GM12878 (cell line): ENCODE results near the gene MYO1D. TPM values are rescaled to one million over a fixed set of nuclear protein-coding genes. Genes with fewer than 3 reads are reported as not detected.

Experiments used
- ATAC-seq: fragments of 200-7000 bp; cut with Tn5 transposase; 3 replicates; pipeline ENCODE4 v1.9.1; 2020; ENCODE audit warnings: mild to moderate bottlenecking, moderate library complexity
- BruUV-seq: library from RNA; stranded (reverse); fragments of 400-500 nt; replicated peaks from 2 replicates; lab custom pipeline; 2021; lab: Mats Ljungman, UMichigan
- CTCF ChIA-PET: fragments of 300-600 bp; sonication (Branson Sonifier 250); formaldehyde crosslinking; extraction: SDS; loops from one replicate; lab custom pipeline; 2021; ENCODE audit warnings: inconsistent platforms; lab: Yijun Ruan, JAX
- POLR2A ChIA-PET: fragments of 350-600 bp; formaldehyde crosslinking; extraction: SDS; loops from one replicate; lab custom pipeline; 2021; ENCODE audit warnings: inconsistent platforms; lab: Charles Lee
- RAD21 ChIA-PET: fragments of 300-600 bp; sonication (Branson Sonifier 250); formaldehyde crosslinking; loops from one replicate; lab custom pipeline; 2023; ENCODE audit warnings: antibody characterized with exemption; ENCODE audit not compliant: unreplicated experiment; lab: Charles Lee
- SMC1A ChIA-PET: fragments of 300-600 bp; sonication (Branson Sonifier 250); formaldehyde crosslinking; loops from one replicate; lab custom pipeline; 2023; ENCODE audit not compliant: unreplicated experiment, uncharacterized antibody; lab: Charles Lee
- DNase-seq: peaks from one replicate; pipeline ENCODE4 v3.0.0-alpha.2; 2011; ENCODE audit warnings: low read depth, low spot score
- FAIRE-seq: peaks from 3 replicates; lab custom pipeline; 2011; peaks lifted over from hg19 to GRCh38; lab: Jason Lieb, UNC
- H2AFZ ChIP-seq: 2 replicates; pipeline ENCODE4 v1.6.0; 2011; ENCODE audit warnings: low read depth, low read length, control low read depth; ENCODE audit not compliant: control insufficient read depth
- H3K27ac ChIP-seq: 2 replicates; pipeline ENCODE4 v1.5.1; 2011; ENCODE audit warnings: control low read depth; ENCODE audit not compliant: control insufficient read depth, insufficient read depth
- H3K27me3 ChIP-seq, 2 experiments: replicated peaks in 1 of 2; 2 replicates each; pipeline versions ENCODE4 v1.6.0 to v1.6.1; 2011; ENCODE audit warnings: low read length in 1 of 2; ENCODE audit not compliant: control insufficient read depth in 2 of 2, insufficient read depth in 2 of 2
- H3K36me3 ChIP-seq, 2 experiments: 2 replicates each; pipeline ENCODE4 v1.5.1; 2011; ENCODE audit warnings: low read length in 1 of 2; ENCODE audit not compliant: control insufficient read depth in 2 of 2, insufficient read depth in 2 of 2
- H3K4me1 ChIP-seq: 2 replicates; pipeline ENCODE4 v1.6.1; 2011; ENCODE audit warnings: mild to moderate bottlenecking, low read length, moderate library complexity, mixed read lengths; ENCODE audit not compliant: control insufficient read depth, insufficient read depth
- H3K4me2 ChIP-seq: 2 replicates; pipeline ENCODE4 v1.6.0; 2011; ENCODE audit warnings: control low read depth; ENCODE audit not compliant: control insufficient read depth, insufficient read depth
- H3K4me3 ChIP-seq: fragments of 200-600 bp; sonication (generic); 2 replicates; pipeline ENCODE4 v1.5.1; 2016
- H3K79me2 ChIP-seq: 2 replicates; pipeline ENCODE4 v1.6.0; 2011; ENCODE audit warnings: low read length; ENCODE audit not compliant: control insufficient read depth, insufficient read depth
- H3K9ac ChIP-seq: 2 replicates; pipeline ENCODE4 v1.8.0; 2011; ENCODE audit warnings: low read length, control low read depth, mixed read lengths; ENCODE audit not compliant: control insufficient read depth, insufficient read depth
- H3K9me3 ChIP-seq: replicated peaks from 3 replicates; pipeline ENCODE4 v1.5.1; 2011; ENCODE audit warnings: mild to moderate bottlenecking, low read length; ENCODE audit not compliant: control insufficient read depth, insufficient read depth
- H4K20me1 ChIP-seq: 2 replicates; pipeline ENCODE4 v1.6.0; 2011; ENCODE audit not compliant: control insufficient read depth, insufficient read depth
- EED ChIP-seq: sonication (generic); IDR thresholded peaks from 2 replicates; pipeline ENCODE4 v1.6.1; 2016; ENCODE audit warnings: antibody characterized with exemption, low read depth
- IRF4 ChIP-seq: IDR thresholded peaks from 2 replicates; pipeline ENCODE4 v1.6.1; 2011; ENCODE audit warnings: low read depth, low read length
- KLF5 ChIP-seq: fragments of 450-650 bp; IDR thresholded peaks from 2 replicates; pipeline ENCODE4 v1.6.1; 2014; ENCODE audit warnings: mild to moderate bottlenecking; ENCODE audit not compliant: partially characterized antibody
- NFYB ChIP-seq: IDR thresholded peaks from 2 replicates; pipeline ENCODE4 v1.6.1; 2011; ENCODE audit warnings: low read depth, mild to moderate bottlenecking, low read length, improper control_type of control experiment, moderate library complexity; ENCODE audit not compliant: insufficient read depth
- RCOR1 ChIP-seq: conservative IDR thresholded peaks from 2 replicates; pipeline ENCODE4 v1.6.1; 2012; ENCODE audit warnings: low read depth, low read length, improper control_type of control experiment
- STAT1 ChIP-seq: fragments of 450-650 bp; conservative IDR thresholded peaks from 2 replicates; pipeline ENCODE4 v1.6.1; 2014; ENCODE audit warnings: antibody characterized with exemption, mild to moderate bottlenecking
- WGBS: methylation state at CpG from one replicate; pipeline ENCODE4 v1.1.6; 2016; ENCODE audit warnings: low lambda C conversion rate; ENCODE audit not compliant: insufficient replicate concordance, insufficient coverage; ENCODE audit errors: missing lambda C conversion rate; 5-methylcytosine and 5-hydroxymethylcytosine counted together
- in situ Hi-C: fragments of 300-500 bp; cut with MboI; formaldehyde crosslinking; loops from 9 replicates; pipeline ENCODE4 v1.14.3; 2018; ENCODE audit warnings: mixed read lengths
- intact Hi-C: fragments of 100-400 bp; cut with micrococcal nuclease; formaldehyde crosslinking; loops from one replicate; pipeline ENCODE4 v1.14.2; 2022; ENCODE audit not compliant: unreplicated experiment
- polyA plus RNA-seq, 11 experiments: library from polyadenylated mRNA; depleted of rRNA in 4 of 11; unstranded in 6 of 11; stranded (reverse) in 5 of 11; fragments of >200 nt; fragmentation: Nextera tagmentation in 4 of 11; fragmentation: Illumina TruSeq in 1 of 11; extraction: Ambion mirVana in 4 of 11; extraction: Trizol in 1 of 11; gene quantifications; 1 replicate in 1 of 11; 2 replicates in 10 of 11; pipeline versions ENCODE4 v1.2.1 to v1.2.3, GENCODE V29; 2011 to 2016; ENCODE audit warnings: inconsistent platforms in 2 of 11, missing spikeins in 2 of 11, low read depth in 1 of 11
- total RNA-seq, 4 experiments: library from RNA; depleted of rRNA in 3 of 4; stranded (reverse); fragments of >200 nt in 3 of 4; fragmentation: Illumina TruSeq in 1 of 4; extraction: Trizol in 1 of 4; gene quantifications; 2 replicates each; pipeline versions ENCODE4 v1.2.1 to v1.2.3, GENCODE V29; 2013 to 2021
- TF ChIP-seq, protein P1 (sequence below): fragments of 450-650 bp; IDR thresholded peaks from 2 replicates; pipeline ENCODE4 v1.6.1; 2017; ENCODE audit warnings: mild to moderate bottlenecking, moderate library complexity
- TF ChIP-seq, protein P2 (sequence below): fragments of 450-650 bp; IDR thresholded peaks from 2 replicates; pipeline ENCODE4 v1.6.1; 2017; ENCODE audit warnings: borderline replicate concordance
- TF ChIP-seq, protein P3 (sequence below), 3 experiments: IDR thresholded peaks in 2 of 3; conservative IDR thresholded peaks in 1 of 3; 2 replicates each; pipeline ENCODE4 v1.5.1; 2011; ENCODE audit warnings: low read depth in 3 of 3, low read length in 3 of 3, mild to moderate bottlenecking in 3 of 3, control low read depth in 2 of 3, moderate library complexity in 2 of 3, inconsistent platforms in 1 of 3, mixed read lengths in 1 of 3; ENCODE audit not compliant: control insufficient read depth in 2 of 3, insufficient read depth in 1 of 3; ENCODE audit errors: extremely low read depth in 1 of 3

MYO1D gene
- total and polyA plus RNA-seq, 10 of the 15 experiments (the other 5 are each of a cell fraction or from before 2014, with no cell fraction given): 1.8 to 37.7 (median 25.4) TPM

DNA sequence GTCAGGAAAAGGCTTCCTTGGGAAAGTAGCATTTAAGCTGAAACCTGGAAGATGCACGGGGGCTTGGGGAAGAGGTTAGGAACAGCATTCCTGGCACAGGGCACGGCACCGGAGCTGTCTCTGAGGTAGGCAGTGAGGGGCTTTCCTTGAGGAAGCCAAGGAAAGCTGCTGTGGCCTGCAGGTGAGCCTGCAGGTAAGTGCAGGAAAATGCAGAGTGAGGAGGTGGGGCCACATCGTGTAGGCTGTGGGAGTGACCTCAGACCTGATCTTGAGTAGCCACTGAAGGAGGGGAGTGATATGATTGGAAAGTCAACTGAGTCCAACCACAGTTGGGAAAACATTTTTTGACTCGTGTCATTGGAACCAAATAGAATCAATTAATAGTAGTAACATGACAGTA lies 310.6 kb downstream of the MYO1D start (continued):
- TF ChIP-seq, protein P1, sequence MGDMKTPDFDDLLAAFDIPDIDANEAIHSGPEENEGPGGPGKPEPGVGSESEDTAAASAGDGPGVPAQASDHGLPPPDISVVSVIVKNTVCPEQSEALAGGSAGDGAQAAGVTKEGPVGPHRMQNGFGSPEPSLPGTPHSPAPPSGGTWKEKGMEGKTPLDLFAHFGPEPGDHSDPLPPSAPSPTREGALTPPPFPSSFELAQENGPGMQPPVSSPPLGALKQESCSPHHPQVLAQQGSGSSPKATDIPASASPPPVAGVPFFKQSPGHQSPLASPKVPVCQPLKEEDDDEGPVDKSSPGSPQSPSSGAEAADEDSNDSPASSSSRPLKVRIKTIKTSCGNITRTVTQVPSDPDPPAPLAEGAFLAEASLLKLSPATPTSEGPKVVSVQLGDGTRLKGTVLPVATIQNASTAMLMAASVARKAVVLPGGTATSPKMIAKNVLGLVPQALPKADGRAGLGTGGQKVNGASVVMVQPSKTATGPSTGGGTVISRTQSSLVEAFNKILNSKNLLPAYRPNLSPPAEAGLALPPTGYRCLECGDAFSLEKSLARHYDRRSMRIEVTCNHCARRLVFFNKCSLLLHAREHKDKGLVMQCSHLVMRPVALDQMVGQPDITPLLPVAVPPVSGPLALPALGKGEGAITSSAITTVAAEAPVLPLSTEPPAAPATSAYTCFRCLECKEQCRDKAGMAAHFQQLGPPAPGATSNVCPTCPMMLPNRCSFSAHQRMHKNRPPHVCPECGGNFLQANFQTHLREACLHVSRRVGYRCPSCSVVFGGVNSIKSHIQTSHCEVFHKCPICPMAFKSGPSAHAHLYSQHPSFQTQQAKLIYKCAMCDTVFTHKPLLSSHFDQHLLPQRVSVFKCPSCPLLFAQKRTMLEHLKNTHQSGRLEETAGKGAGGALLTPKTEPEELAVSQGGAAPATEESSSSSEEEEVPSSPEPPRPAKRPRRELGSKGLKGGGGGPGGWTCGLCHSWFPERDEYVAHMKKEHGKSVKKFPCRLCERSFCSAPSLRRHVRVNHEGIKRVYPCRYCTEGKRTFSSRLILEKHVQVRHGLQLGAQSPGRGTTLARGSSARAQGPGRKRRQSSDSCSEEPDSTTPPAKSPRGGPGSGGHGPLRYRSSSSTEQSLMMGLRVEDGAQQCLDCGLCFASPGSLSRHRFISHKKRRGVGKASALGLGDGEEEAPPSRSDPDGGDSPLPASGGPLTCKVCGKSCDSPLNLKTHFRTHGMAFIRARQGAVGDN: no peak
- TF ChIP-seq STAT1: no peak
- TF ChIP-seq, protein P2, sequence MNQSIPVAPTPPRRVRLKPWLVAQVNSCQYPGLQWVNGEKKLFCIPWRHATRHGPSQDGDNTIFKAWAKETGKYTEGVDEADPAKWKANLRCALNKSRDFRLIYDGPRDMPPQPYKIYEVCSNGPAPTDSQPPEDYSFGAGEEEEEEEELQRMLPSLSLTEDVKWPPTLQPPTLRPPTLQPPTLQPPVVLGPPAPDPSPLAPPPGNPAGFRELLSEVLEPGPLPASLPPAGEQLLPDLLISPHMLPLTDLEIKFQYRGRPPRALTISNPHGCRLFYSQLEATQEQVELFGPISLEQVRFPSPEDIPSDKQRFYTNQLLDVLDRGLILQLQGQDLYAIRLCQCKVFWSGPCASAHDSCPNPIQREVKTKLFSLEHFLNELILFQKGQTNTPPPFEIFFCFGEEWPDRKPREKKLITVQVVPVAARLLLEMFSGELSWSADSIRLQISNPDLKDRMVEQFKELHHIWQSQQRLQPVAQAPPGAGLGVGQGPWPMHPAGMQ: no peak
- TF ChIP-seq EED: no peak
- TF ChIP-seq IRF4: no peak
- TF ChIP-seq NFYB: no peak

DNA sequence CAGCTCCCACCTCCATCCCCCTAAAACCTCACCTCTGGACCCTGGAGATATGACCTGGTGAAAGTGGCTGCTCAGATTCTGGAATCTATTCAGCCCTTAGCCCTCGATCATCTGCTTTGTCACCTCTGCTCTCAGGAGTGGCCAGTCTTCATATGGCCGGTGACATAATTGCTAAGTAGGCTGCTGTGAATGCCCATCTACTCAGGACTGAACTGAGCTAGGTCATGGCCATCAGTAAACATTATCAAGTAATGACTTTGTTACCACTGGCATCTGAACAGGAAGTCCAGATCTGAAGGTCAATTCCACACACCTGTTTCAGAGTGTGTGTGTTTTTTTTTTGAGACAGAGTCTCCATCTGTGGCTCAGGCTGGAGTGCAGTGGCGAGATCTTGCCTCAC lies 311.5 kb downstream of the MYO1D start:
- DNase-seq: no peak
- no peak overlapping the region for H3K9ac ChIP-seq
- ChIA-PET CTCF (interaction anchor here (0.6 to 1.5 kb wide), 4 partner anchors 13 to 103 kb away, joined by 3 read pairs; no protein-coding TSS in a partner anchor), POLR2A (interaction anchor here (0.8 to 1.5 kb wide), 2 partner anchors 10 to 17 kb away, joined by 3 read pairs; no protein-coding TSS in a partner anchor), SMC1A (interaction anchor here (0.8 to 12.1 kb wide), 6 partner anchors 13 to 81 kb away, joined by 3 to 237 read pairs (median 6); no protein-coding TSS in a partner anchor), RAD21 (interaction anchor here (0.8 to 3.2 kb wide), 3 partner anchors 41 to 76 kb away, joined by 3 to 21 read pairs (median 4); no protein-coding TSS in a partner anchor)
- intact Hi-C loops (no loop called here), in situ Hi-C loops (no loop called here)
- no peak overlapping the region for H3K4me2 ChIP-seq
- H3K27ac ChIP-seq: no peak overlapping the region
- H3K4me3 ChIP-seq: no peak overlapping the region
- H2AFZ ChIP-seq: no peak overlapping the region
- no peak for FAIRE-seq
- BruUV-seq: no TSS peak
- no peaks in the 10 kb centered on the region; a peak in 1 of 4 replicates for H3K36me3 ChIP-seq
- H4K20me1 ChIP-seq: no peaks in the 10 kb centered on the region
- WGBS: 96% methylated on average over 3 of the region's 3 CpGs
- H3K4me1 ChIP-seq: peaks cover 49% of the 10 kb centered on the region
- H3K27me3 ChIP-seq: no peaks in the 10 kb centered on the region
- no peaks in the 10 kb centered on the region for H3K79me2 ChIP-seq
- ATAC-seq: no peak
- no peaks in the 10 kb centered on the region for H3K9me3 ChIP-seq
- TF ChIP-seq, protein P1: no peak
- no peak for TF ChIP-seq RCOR1
- TF ChIP-seq, protein P3, sequence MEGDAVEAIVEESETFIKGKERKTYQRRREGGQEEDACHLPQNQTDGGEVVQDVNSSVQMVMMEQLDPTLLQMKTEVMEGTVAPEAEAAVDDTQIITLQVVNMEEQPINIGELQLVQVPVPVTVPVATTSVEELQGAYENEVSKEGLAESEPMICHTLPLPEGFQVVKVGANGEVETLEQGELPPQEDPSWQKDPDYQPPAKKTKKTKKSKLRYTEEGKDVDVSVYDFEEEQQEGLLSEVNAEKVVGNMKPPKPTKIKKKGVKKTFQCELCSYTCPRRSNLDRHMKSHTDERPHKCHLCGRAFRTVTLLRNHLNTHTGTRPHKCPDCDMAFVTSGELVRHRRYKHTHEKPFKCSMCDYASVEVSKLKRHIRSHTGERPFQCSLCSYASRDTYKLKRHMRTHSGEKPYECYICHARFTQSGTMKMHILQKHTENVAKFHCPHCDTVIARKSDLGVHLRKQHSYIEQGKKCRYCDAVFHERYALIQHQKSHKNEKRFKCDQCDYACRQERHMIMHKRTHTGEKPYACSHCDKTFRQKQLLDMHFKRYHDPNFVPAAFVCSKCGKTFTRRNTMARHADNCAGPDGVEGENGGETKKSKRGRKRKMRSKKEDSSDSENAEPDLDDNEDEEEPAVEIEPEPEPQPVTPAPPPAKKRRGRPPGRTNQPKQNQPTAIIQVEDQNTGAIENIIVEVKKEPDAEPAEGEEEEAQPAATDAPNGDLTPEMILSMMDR (IDR thresholded peaks at IDR 0.05 in 2 of 3, conservative IDR thresholded peaks at IDR 0.05 in 1 of 3; ENCODE audit: control insufficient read depth in 2 of 3, extremely low read depth in 1 of 3, insufficient read depth in 1 of 3, low read depth in 3 of 3, low read length in 3 of 3): no peak
- TF ChIP-seq KLF5: no peak
